A172 (cell line): ENCODE data around the gene RAB11B. TPM values are rescaled to one million over a fixed set of nuclear protein-coding genes. Genes with fewer than 3 reads are reported as not detected.
"Not testable (repeated sequence)": the region's sequence is repeated elsewhere in the genome, so short reads cannot be mapped to it uniquely, and the experiment has no call there.

Experiments
- DNase-seq: peaks from one replicate; pipeline ENCODE4 v3.0.0-alpha.2; 2015; ENCODE audit warnings: low spot score
- total RNA-seq: library from RNA; depleted of rRNA; stranded (reverse); fragments of >200 nt; shearing (Covaris generic); gene quantifications from 2 replicates; pipeline ENCODE4 v1.2.3, GENCODE V29; 2014

RAB11B gene
- total RNA-seq, 1 experiment from 2014 or later: 3.1 TPM

DNA sequence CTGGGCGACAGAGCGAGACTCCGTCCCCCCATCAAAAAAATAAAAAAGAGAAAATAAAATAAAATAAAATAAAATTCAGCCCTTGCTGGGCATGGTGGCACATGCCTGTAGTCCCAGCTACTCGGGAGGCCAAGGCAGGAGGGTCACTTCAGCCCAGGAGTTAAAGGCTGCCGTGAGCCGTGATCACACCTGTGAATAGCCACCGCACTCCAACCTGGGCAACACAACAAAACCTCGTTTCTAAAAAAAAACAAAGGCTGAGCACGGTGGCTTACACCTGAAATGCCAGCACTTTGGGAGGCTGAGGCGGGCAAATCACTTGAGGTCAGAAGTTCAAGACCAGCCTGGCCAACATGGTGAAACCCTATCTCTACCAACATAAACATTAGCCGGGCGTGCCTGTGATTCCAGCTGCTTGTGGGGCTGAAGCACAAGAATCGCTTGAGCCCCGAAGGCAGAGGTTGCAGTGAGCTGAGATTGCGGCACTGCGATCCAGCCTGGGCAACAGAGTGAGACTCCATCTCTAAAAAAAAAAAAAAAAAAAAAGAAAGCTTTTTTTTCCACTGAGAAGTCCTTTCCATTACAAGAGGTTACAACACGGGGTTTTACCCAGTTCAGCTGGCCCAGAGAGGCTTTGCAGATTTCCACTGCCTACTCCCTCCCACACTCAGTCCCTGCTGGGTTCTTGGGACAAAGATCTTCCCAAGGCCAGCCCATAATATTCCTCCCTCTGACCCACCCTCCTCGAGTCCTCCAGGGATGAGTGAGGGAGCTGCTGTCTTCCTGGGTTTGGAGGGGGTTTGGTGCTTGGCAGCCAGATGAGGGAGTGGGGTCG, 19.8 kb upstream of the RAB11B start:
- DNase-seq: no peak

DNA sequence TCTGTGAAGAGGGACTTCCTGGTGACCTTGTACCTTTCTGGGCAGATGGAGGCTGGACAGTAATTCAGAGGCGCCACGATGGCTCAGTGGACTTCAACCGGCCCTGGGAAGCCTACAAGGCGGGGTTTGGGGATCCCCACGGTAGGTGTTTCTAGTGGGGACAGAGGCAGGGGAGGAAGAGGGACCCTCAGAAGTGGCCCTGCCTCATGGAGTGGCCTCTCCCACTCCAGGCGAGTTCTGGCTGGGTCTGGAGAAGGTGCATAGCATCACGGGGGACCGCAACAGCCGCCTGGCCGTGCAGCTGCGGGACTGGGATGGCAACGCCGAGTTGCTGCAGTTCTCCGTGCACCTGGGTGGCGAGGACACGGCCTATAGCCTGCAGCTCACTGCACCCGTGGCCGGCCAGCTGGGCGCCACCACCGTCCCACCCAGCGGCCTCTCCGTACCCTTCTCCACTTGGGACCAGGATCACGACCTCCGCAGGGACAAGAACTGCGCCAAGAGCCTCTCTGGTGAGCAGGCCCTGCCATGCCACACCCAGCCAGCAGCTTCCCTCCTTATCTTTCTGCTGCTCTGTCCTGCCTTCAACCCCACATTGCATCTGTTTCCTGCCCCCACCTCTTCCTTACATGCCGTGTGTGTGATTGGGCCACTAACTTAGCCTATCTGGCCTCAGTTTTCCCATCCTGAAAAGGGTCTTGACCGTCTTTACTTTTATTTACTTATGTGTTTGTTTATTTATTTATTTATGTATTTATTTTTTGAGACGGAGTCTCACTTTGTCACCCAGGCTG, 19.0 kb upstream of the RAB11B start:
- DNase-seq: no peak

DNA sequence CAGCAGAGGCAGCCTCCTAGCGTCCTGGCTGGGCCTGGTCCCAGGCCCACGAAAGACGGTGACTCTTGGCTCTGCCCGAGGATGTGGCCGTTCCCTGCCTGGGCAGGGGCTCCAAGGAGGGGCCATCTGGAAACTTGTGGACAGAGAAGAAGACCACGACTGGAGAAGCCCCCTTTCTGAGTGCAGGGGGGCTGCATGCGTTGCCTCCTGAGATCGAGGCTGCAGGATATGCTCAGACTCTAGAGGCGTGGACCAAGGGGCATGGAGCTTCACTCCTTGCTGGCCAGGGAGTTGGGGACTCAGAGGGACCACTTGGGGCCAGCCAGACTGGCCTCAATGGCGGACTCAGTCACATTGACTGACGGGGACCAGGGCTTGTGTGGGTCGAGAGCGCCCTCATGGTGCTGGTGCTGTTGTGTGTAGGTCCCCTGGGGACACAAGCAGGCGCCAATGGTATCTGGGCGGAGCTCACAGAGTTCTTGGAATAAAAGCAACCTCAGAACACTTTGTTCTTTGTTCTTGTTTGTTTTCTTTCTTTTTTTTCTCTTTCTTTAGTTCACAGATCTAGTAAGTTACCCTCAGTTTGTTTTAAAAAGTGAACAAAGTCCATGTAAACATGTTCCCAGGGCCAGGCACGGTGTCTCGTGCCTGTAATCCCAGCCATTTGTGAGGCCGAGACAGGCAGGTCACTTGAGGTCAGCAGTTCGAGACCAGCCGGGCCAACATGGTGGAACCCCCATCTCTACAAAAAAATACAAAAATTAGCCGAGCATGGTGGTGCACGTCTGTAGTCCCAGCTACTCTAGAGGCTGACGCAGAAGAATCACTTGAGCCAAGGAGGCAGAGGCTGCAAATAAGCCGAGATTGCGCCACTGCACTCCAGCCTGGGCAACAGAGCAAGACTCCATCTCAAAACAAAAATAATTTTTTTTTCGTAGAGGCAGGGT, 16.0 kb upstream of the RAB11B start:
- DNase-seq: no peak

DNA sequence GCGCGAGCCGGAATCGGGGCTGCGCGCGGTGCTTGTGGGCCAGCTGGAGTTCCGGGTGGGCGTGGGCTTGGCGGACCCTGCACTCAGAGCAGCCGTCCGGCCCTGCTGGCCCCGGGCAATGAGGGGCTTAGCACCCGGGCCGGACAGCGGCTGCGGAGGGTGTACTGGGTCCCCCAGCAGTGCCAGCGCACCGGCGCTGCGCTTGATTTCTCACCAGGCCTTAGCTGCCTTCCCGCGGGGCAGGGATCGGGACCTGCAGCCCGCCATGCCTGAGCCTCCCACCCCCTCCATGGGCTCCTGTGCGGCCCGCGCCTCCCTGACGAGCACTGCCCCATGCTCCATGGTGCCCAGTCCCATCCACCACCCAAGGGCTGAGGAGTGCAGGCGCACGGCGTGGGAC, 14.4 kb upstream of the RAB11B start:
- not testable (repeated sequence) for DNase-seq

DNA sequence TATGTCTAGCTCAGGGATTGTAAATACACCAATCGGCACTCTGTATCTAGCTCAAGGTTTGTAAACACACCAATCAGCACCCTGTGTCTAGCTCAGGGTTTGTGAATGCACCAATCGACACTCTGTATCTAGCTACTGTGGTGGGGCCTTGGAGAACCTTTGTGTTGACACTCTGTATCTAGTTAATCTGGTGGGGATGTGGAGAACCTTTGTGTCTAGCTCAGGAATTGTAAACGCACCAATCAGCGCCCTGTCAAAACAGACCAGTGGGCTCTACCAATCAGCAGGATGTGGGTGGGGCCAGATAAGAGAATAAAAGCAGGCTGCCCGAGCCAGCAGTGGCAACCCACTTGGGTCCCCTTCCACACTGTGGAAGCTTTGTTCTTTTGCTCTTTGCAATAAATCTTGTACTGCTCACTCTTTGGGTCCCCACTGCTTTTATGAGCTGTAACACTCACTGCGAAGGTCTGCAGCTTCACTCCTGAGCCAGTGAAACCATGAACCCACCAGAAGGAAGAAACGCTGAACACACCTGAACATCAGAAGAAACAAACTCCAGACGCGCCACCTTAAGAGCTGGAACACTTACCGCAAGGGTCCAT, 13.7 kb upstream of the RAB11B start:
- not testable (repeated sequence) for DNase-seq

DNA sequence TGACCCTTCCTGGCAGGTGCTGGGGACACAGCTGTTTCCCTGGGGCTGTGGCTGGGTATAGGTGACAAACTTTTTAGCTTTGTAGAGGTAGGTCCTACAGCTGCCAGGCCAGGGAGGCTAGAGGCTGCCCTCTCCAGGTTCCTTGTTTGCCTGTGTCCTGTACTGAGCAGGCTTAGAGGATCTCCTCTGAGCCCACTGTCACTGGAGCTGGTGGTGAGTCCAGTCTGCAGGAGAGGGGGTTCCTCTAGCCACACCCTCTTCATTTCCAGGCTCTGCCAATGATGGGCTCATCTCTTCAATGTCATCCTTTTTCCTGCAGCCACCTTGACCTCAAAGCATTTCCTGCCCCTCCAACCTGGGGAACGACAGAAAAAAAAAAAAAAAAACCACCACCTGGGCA, 12.6 kb upstream of the RAB11B start:
- DNase-seq: no peak

DNA sequence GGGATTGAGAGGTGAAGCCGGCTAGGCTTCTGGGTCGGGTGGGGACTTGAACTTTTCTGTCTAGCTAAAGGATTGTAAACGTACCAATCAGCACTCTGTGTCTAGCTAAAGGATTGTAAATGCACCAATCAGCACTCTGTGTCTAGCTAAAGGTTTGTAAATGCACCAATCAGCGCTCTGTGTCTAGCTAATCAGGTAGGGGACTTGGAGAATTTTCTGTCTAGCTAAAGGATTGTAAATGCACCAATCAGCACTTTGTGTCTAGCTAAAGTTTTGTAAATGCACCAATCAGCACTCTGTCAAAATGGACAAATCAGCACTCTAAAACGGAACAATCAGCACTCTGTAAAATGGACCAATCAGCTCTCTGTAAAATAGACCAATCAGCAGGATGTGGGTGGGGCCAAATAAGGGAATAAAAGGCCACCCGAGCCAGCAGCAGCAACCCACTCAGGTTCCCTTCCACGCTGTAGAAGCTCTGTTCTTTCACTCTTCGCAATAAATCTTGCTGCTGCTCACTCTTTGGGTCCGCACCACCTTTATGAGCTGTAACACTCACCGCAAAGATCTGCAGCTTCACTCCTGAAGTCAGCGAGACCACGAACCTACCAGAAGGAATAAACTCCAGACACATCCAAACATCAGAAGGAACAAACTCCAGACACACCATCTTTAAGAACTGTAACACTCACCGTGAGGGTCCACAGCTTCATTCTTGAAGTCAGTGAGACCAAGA, 10.8 kb upstream of the RAB11B start:
- DNase-seq: not testable (repeated sequence)

DNA sequence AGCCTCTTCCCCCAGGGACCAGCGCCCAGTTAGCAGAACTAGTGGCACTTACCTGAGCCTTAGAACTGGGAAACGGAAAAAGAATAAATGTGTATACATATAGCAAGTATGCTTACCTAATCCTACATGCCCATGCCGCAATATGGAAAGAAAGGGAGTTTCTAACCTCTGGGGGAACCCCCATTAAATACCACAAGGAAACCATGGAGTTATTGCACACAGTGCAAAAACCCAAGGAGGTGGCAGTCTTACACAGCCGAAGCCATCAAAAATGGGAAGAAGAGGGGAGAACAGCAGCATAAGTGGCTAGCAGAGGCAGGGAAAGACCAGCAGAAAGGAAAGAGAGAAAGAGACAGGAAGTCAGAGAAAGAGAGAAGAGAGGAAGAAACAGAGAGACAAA, 5.6 kb upstream of the RAB11B start:
- not testable (repeated sequence) for DNase-seq

DNA sequence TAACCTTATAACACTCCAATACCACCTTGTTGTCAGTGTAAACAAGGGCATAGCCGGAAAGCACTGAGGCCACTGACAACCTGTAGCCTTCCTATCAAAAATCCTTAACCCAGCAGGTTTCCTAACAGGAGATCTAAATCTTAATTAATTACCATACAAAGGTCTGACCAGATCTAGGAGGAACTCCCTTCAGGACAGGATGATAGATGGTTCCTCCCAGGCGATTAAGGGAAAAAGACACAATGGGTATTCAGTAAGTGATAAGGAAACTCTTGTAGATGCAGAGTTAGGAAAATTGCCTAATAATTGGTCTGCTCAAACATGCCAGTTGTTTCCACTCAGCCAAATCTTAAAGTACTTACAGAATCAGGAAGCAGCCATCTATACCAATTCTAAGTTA, 5.1 kb upstream of the RAB11B start:
- not testable (repeated sequence) for DNase-seq

DNA sequence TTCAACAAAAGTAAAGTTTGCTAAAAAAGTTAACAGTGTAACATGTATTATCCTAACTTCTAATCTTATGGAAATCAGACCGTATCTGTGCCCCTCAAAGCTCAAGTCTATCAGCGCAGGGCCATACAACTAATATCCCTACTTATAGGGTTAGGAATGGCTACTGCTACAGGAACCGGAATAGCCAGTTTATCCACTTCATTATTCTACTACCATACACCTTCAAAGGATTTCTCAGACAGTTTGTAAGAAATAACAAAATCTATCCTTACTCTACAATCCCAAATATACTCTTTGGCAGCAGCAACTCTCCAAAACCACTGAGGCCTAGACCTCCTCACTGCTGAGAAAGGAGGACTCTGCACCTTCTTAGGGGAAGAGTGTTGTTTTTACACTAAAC, 4.6 kb upstream of the RAB11B start:
- DNase-seq: not testable (repeated sequence)

DNA sequence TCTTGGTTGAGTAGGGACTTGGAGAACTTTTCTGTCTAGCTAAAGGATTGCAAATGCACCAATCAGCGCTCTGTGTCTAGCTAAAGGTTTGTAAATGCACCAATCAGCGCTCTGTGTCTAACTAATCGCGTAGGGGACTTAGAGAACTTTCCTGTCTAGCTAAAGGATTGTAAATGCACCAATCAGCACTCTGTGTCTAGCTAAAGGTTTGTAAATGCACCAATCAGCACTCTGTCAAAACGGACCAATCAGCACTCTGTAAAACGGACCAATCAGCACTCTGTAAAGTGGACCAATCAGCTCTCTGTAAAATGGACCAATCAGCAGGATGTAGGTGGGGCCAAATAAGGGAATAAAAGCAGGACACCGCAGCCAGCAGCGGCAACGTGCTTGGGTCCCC, 3.7 kb upstream of the RAB11B start:
- not testable (repeated sequence) for DNase-seq

DNA sequence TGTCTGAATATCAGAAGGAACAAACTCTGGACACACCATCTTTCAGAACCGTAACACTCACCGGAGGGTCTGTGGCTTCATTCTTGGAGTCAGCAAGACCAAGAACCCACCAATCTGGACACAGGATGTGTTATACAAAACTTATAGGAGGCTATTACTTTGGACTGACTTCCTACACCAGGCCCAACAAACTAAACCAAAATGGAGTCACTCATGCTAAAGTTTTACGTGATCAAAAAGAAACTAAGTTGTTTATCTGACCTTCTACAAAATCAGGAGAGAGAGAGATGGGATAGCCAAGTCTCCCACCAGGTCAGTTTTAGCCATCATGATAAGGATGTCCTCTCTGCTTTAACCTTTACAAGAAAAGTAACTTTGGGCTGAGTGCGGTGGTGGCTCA, 3.2 kb upstream of the RAB11B start:
- DNase-seq: no peak

DNA sequence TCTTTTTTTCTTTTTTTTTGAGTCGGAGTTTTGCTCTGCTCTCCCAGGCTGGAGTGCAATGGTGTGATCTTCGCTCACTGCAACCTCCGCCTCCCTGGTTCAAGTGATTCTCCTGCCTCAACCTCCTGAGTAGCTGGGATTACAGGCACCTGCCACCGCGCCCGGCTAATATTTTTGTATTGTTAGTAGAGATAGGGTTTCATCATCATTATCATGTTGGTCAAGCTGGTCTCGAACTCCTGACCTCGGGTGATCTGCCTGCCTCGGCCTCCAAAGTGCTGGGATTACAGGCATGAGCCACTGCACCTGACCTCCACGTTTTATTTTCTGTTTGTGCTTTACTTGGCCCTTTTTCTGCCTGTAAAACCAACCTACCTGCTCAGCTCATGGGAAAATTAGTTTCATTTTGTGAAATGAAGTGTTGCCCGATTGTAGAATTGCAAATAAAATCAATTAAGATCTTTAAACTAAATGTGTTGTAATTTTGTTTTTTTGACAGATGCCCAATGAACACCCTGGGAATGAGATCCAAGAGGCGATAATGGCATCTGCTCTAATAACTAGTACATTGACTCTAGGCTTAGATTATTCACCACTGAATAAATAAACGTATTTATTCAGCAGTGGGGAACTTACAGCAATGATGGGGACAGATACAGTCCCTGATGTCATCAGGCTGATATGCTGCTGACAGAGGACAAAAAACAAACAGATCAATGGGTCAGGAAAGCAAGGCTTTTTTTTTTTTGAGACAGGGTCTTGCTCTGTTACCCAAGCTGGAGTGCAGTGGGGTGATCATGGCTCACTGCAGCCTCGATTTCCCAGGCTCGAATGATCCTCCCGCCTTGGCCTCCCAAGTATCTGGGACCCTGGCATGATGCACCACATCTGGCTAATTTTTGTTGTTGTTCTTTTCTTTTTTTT, 2.2 kb upstream of the RAB11B start:
- DNase-seq: no peak

DNA sequence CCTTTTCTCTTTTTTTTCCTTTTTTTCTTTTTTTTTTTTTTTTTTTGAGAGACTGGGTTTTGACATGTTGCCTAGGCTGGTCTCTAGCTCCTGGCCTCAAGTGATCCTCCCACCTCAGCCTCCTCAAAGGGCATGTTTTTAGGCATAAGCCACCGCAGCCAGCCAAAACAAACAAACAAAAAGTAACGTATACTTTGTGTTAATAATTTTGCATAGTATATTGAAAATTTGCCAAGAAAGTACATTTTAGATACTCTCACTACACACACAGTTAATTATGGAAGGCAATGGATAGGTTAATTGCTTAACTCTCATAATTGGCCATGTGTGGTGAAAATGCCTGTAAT, 1.6 kb upstream of the RAB11B start:
- DNase-seq: no peak

DNA sequence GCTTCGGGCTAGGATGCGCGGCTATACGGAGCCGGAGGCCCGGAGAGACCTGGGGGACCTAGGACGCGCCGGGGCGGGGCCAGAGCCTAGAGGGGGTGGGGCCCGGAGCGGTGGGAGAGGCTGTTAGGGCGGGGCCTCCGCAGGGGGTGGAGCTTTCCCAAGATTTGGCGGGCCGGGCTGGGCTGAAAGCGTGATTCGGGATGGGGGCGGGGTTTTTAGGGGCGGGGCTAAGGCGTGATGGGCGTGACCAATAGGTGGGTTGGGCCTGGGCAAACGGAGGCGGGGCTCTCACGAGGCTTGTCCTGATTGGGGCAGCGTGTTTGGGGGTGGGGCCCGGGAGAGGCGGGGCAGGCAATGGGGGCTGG, 439 bp downstream of the RAB11B start:
- DNase-seq: peak; percentile 85

DNA sequence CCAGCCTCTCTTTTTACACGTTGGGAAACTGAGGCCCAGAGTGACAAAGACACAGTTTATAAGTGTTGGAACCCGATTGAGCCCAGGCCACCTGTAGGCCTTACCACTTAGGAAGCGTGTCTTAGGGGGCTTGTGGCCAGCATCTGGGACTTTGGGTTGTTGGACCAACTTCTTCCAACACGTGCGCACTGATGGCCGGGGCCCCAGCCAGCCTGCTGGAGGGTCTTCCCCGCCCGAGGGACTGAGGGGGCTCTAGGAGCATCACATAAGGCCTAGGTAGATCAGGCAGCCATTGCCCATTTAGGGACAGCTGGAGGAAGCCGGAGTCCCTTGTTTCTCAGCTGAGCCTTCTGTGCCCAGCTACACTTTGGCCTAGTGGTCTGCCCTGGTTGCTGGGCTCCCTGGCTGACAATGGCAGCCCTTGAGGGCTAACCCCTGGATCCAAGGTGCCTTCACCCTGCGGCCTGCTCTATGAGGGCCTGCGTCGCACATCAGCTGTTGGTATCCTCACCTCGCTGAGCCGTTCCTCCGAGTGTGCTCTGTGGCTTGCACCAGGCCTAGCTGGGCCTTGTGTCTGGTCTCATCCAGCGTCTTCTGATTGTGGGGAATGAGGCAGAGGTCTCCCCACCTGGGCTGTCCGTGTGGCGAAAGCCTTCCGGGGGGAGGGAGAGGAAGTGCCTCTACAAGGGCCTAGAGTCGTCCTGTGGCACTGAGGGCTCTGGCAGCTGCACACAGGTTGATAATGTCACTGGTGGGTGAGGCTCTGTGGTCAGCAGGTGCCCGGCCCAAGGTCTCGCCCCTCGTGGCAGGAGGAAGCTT, 1.2 kb downstream of the RAB11B start:
- DNase-seq: no peak

DNA sequence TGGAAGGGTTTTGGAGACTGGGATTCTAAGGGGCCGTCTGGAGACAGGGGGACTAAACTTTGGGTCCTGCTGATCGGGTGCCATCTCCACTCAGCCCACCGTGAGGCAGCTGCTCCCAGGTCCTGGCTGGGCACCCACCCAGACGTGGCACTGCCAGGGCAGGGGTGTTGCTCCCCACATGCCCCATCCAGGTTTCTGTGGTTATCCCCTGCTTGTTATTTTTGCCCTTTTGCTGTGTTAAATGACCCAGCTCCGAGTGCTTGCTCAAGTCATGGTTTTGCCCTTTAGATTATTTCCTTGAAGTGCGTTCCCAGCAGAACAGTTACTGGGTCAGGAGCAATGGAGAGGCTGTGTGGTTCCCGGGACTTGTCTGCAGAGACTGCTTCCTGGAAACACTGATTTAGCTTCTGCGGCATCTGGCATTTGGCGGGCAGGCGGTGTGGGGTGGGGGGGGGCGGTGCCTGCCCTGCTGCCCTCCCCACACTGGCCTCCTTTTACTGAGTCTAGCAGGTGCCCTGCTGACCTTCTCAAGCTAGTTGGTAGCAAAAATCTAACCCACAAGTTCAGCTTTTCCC, 1.9 kb downstream of the RAB11B start:
- DNase-seq: no peak

DNA sequence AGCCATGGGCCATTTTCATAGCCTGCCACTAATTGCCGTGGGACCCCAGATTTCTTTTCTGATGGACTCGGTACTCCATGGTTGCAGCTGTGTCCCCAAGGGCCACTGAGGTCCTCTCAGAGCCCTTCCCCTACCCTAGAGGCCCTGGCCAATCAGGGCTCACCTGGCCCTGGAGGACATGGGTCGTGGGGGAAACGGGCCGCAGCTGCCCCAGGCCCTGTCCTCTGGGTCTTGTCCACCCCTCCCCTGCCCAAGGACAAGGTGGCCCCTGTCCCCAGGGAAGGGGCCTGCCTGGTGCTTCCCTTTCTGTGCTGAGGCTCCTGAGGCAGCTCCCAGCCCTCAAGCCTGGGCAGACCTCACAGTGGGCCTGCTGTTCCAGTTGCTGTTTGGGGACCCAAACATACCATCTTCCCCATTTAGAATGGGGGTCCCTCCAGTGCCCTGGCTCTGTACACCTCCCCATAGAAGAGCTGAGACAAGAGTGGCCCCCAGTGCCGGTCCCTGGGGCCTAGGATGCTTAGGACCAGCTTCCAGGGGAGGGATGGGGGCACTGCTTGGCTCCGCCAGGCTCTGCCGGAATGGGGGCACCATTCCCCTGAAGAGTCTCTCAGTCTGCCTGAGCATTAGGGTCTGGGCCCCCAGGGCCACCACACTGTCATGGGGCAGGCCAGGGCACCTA, 3.2 kb downstream of the RAB11B start:
- DNase-seq: no peak
